ENCODE measurements around the gene DISC1.

GRCh38 chr1:231934797-231935196 is 308.2 kb downstream of the DISC1 start:
- no peak for TF ChIP-seq TAF1 (IDR thresholded peaks at IDR 0.05; ENCODE audit: borderline replicate concordance, low read depth, low read length)
- TF ChIP-seq POLR2A (IDR thresholded peaks at IDR 0.05; ENCODE audit: low read depth, low read length), result no peak
- no peak for TF ChIP-seq POLR2AphosphoS5 (IDR thresholded peaks at IDR 0.05; ENCODE audit: low read depth, low read length)

Measured in GM12892 (cell line).